Measurements from ENCODE around the gene GRID2IP. TPM values are rescaled to one million over a fixed set of nuclear protein-coding genes. Genes with fewer than 3 reads are reported as not detected.

GRID2IP gene
- total and polyA plus RNA-seq, 2 donors (not counting 1 experiment from before 2014, with no cell fraction given), result 0.72 to 1.7 TPM

- Histone ChIP-seq H3K27ac (ENCODE audit: low read length in 2 of 2) (peak overlapping the region; percentile 93 to 97), H3K79me2 (ENCODE audit: control insufficient read depth, insufficient read depth, low read length) (no peaks in the 10 kb centered on the region), H3K9me3 (ENCODE audit: control extremely low read depth in 1 of 3, control insufficient read depth in 2 of 3, insufficient read depth in 1 of 3, low read length in 2 of 3) (no peaks in the 10 kb centered on the region), H3K27me3 (replicated peaks in 1 of 4; ENCODE audit: control extremely low read depth in 1 of 4, control insufficient read depth in 3 of 4, insufficient read depth in 4 of 4, low read length in 3 of 4) (no peaks in the 10 kb centered on the region), H2AFZ (ENCODE audit: insufficient read depth, low read depth, low read length, poor library complexity, severe bottlenecking) (no peak overlapping the region), H3K4me3 (ENCODE audit: control extremely low read depth in 1 of 5, extremely low read depth in 1 of 5, insufficient read depth in 1 of 5, low read depth in 2 of 5, low read length in 4 of 5) (peak overlapping the region in 1 of 5 experiments; percentile 74), H3K4me2 (replicated peaks; ENCODE audit: low read depth, low read length, poor library complexity, severe bottlenecking) (peak overlapping the region; percentile 92), H4K20me1 (ENCODE audit: control insufficient read depth, insufficient read depth, low read length, poor library complexity, severe bottlenecking) (no peaks in the 10 kb centered on the region), H3K4me1 (ENCODE audit: control insufficient read depth in 2 of 2, insufficient read depth in 2 of 2, low read length in 2 of 2) (peaks cover 0 to 35% of the 10 kb centered on the region in 2 donors), H3K9ac (ENCODE audit: low read length) (peak overlapping the region; percentile 85), H3K36me3 (replicated peaks in 1 of 2; ENCODE audit: control extremely low read depth in 1 of 2, control insufficient read depth in 1 of 2, extremely low read depth in 1 of 2, insufficient read depth in 2 of 2, low read length in 1 of 2) (peaks cover 4 to 27% of the 10 kb centered on the region in 2 experiments)
- peak overlapping the region; percentile 36 for H3K4me3 Mint-ChIP-seq
- ATAC-seq (ENCODE audit: low read depth) (no peak), DNase-seq (no peak)
- no peaks in the 10 kb centered on the region for H3K9me3 Mint-ChIP-seq (ENCODE audit: insufficient read depth)
- ChIA-PET CTCF (interaction anchor here (0.8 to 1.3 kb wide), 2 partner anchors 10 to 66 kb away, joined by 3 read pairs; no protein-coding TSS in a partner anchor), POLR2A (interaction anchor here (1.5 kb wide), 1 partner anchor 12 kb away, joined by 6 read pairs; no protein-coding TSS in a partner anchor)
- no peak for TF ChIP-seq EZH2 (IDR thresholded peaks at IDR 0.05; ENCODE audit: borderline replicate concordance, insufficient read depth, low read depth, low read length, poor library complexity, severe bottlenecking)
- TF ChIP-seq CTCF (IDR thresholded peaks at IDR 0.05), result no peak
- peak overlapping the region; percentile 10 for H3K27ac Mint-ChIP-seq
- H3K4me1 Mint-ChIP-seq, result peaks cover 34% of the 10 kb centered on the region
- 100% methylated on average over 11 of the region's 18 CpGs for WGBS (ENCODE audit: insufficient coverage)
- intact Hi-C loops (cut with micrococcal nuclease), result loop anchor here (5.0 kb wide), 1 partner anchor 129 kb away; the partner anchor contains the start of gene ZNF12
- no peaks in the 10 kb centered on the region for H3K27me3 Mint-ChIP-seq
Measured at GRCh38 chr7:6578114-6579084, 27.1 kb upstream of the GRID2IP start.

Data from B cell (primary cell).